HCT116 (cell line): ENCODE measurements around the gene TGM2. TPM values are rescaled to one million over a fixed set of nuclear protein-coding genes. Genes with fewer than 3 reads are reported as not detected.

Experiments used
- ATAC-seq: fragments of 200-7000 bp; cut with Tn5 transposase; 2 replicates; pipeline ENCODE4 v1.9.1; 2020; ENCODE audit warnings: mild to moderate bottlenecking, moderate library complexity
- BruUV-seq: library from RNA; stranded (reverse); fragments of 400-500 nt; replicated peaks from 2 replicates; lab custom pipeline; 2021; lab: Mats Ljungman, UMichigan
- CTCF ChIA-PET: fragments of 300-600 bp; sonication (Branson Sonifier 250); formaldehyde crosslinking; loops from one replicate; lab custom pipeline; 2021; ENCODE audit warnings: antibody characterized with exemption; lab: Charles Lee
- POLR2A ChIA-PET: fragments of 300-600, 350-600 bp; sonication (Branson Sonifier 250); formaldehyde crosslinking; loops from one replicate; lab custom pipeline; 2021; ENCODE audit warnings: antibody characterized with exemption; lab: Charles Lee
- RAD21 ChIA-PET, 2 experiments: fragments of 300-600 bp; sonication (Branson Sonifier 250); formaldehyde crosslinking; loops; one replicate each; lab custom pipeline; 2023; ENCODE audit warnings: low total read pairs in 2 of 2; ENCODE audit not compliant: uncharacterized antibody in 2 of 2, unreplicated experiment in 2 of 2, low non-redundant PET in 1 of 2; lab: Charles Lee
- DNase-seq: peaks from one replicate; pipeline ENCODE4 v3.0.0-alpha.2; 2010; ENCODE audit warnings: low read depth, low spot score
- H2AFZ ChIP-seq: fragments of 200-600 bp; shearing (Covaris generic), sonication (generic); 2 replicates; pipeline ENCODE4 v1.6.1; 2017; ENCODE audit warnings: low read depth, mixed run types, mixed read lengths, antibody characterized with exemption, low read length; ENCODE audit not compliant: poor library complexity, severe bottlenecking
- H3K27ac ChIP-seq: 2 replicates; pipeline ENCODE4 v1.5.1; 2012; ENCODE audit warnings: low read depth, low read length
- H3K27me3 ChIP-seq: fragments of 200-600 bp; sonication (generic); 2 replicates; pipeline ENCODE4 v1.6.1; 2016; ENCODE audit warnings: mixed run types, low read length, mixed read lengths; ENCODE audit not compliant: insufficient read depth
- H3K36me3 ChIP-seq, 2 experiments: fragments of 200-500 bp in 1 of 2; fragments of 200-600 bp in 1 of 2; sonication (Bioruptor generic) in 1 of 2; sonication (generic) in 1 of 2; 2 replicates each; pipeline versions ENCODE4 v1.5.1 to v1.6.1; 2014 to 2016; ENCODE audit warnings: low read length in 2 of 2, inconsistent platforms in 1 of 2, mixed read lengths in 1 of 2, mixed run types in 1 of 2; ENCODE audit not compliant: insufficient read depth in 2 of 2, control insufficient read depth in 1 of 2
- H3K4me1 ChIP-seq, 2 experiments: fragments of 200-600 bp in 1 of 2; sonication (generic) in 1 of 2; 2 replicates each; pipeline versions ENCODE4 v1.5.1 to v1.6.1; 2012 to 2017; ENCODE audit warnings: low read length in 2 of 2, inconsistent platforms in 1 of 2, mild to moderate bottlenecking in 1 of 2, mixed read lengths in 1 of 2, mixed run types in 1 of 2, moderate library complexity in 1 of 2; ENCODE audit not compliant: insufficient read depth in 2 of 2, control insufficient read depth in 1 of 2
- H3K4me2 ChIP-seq: fragments of 200-600 bp; sonication (generic); 2 replicates; pipeline ENCODE4 v1.6.1; 2017; ENCODE audit warnings: mixed run types, low read length, mixed read lengths
- H3K4me3 ChIP-seq, 2 experiments: fragments of 200-600 bp in 1 of 2; sonication (generic) in 1 of 2; replicated peaks in 1 of 2; 2 replicates each; pipeline ENCODE4 v1.5.1; 2011 to 2016; ENCODE audit warnings: low read length in 2 of 2, control low read depth in 1 of 2, low read depth in 1 of 2, mild to moderate bottlenecking in 1 of 2, mixed read lengths in 1 of 2, mixed run types in 1 of 2
- H3K79me2 ChIP-seq: fragments of 200-600 bp; sonication (generic); 2 replicates; pipeline ENCODE4 v1.6.1; 2017; ENCODE audit warnings: mild to moderate bottlenecking, mixed run types, low read length, moderate library complexity, mixed read lengths; ENCODE audit not compliant: insufficient read depth
- H3K9ac ChIP-seq: fragments of 200-600 bp; sonication (generic); 2 replicates; pipeline ENCODE4 v1.6.1; 2016; ENCODE audit warnings: low read length, mixed read lengths
- H3K9me2 ChIP-seq: fragments of 200-600 bp; sonication (generic), shearing (Covaris generic); 2 replicates; pipeline ENCODE4 v1.6.1; 2017; ENCODE audit warnings: mixed run types, mild to moderate bottlenecking, moderate library complexity; ENCODE audit not compliant: insufficient read depth
- H3K9me3 ChIP-seq, 2 experiments: fragments of 200-500 bp in 1 of 2; fragments of 200-600 bp in 1 of 2; sonication (Bioruptor generic) in 1 of 2; sonication (generic) in 1 of 2; 2 replicates each; pipeline ENCODE4 v1.6.1; 2014 to 2017; ENCODE audit warnings: low read length in 2 of 2, mixed read lengths in 2 of 2, inconsistent platforms in 1 of 2, low read depth in 1 of 2, mild to moderate bottlenecking in 1 of 2, mixed run types in 1 of 2, moderate library complexity in 1 of 2; ENCODE audit not compliant: control insufficient read depth in 1 of 2, insufficient read depth in 1 of 2
- H4K20me1 ChIP-seq: fragments of 200-600 bp; sonication (generic), shearing (Covaris generic); 2 replicates; pipeline ENCODE4 v1.6.1; 2017; ENCODE audit warnings: mixed run types, mild to moderate bottlenecking, moderate library complexity; ENCODE audit not compliant: insufficient read depth
- ATF3 ChIP-seq: IDR thresholded peaks from 2 replicates; pipeline ENCODE4 v1.6.1; 2012
- CBX3 ChIP-seq: IDR thresholded peaks from 2 replicates; pipeline ENCODE4 v1.6.1; 2012; ENCODE audit warnings: low read depth
- CEBPB ChIP-seq: IDR thresholded peaks from 2 replicates; pipeline ENCODE4 v1.6.1; 2012; ENCODE audit warnings: low read depth
- ELF1 ChIP-seq: IDR thresholded peaks from 2 replicates; pipeline ENCODE4 v1.6.1; 2012; ENCODE audit warnings: low read depth, borderline replicate concordance
- EZH2 ChIP-seq: fragments of 200-600 bp; sonication (generic); IDR thresholded peaks from 2 replicates; pipeline ENCODE4 v1.6.1; 2017; ENCODE audit warnings: antibody characterized with exemption, mixed run types
- EZH2phosphoT487 ChIP-seq: fragments of 200-600 bp; IDR thresholded peaks from 2 replicates; pipeline ENCODE4 v1.6.1; 2018; ENCODE audit warnings: antibody characterized with exemption, borderline replicate concordance
- FOSL1 ChIP-seq: IDR thresholded peaks from 2 replicates; pipeline ENCODE4 v1.6.1; 2012; ENCODE audit warnings: low read depth
- MAX ChIP-seq: IDR thresholded peaks from 2 replicates; pipeline ENCODE4 v1.6.1; 2012
- POLR2A ChIP-seq: IDR thresholded peaks from 2 replicates; pipeline ENCODE4 v1.7.0; 2011; ENCODE audit warnings: borderline replicate concordance; ENCODE audit not compliant: insufficient read depth, insufficient read length; ENCODE audit errors: extremely low read depth
- POLR2AphosphoS5 ChIP-seq: IDR thresholded peaks from 2 replicates; pipeline ENCODE4 v1.6.1; 2011; ENCODE audit warnings: mild to moderate bottlenecking, low read depth, low read length, moderate library complexity
- RAD21 ChIP-seq: IDR thresholded peaks from 2 replicates; pipeline ENCODE4 v1.6.1; 2012; ENCODE audit warnings: low read depth, mild to moderate bottlenecking
- SP1 ChIP-seq: IDR thresholded peaks from 2 replicates; pipeline ENCODE4 v1.6.1; 2012; ENCODE audit warnings: low read depth
- SRF ChIP-seq: IDR thresholded peaks from 2 replicates; pipeline ENCODE4 v1.6.1; 2012; ENCODE audit warnings: low read depth
- TCF7L2 ChIP-seq: IDR thresholded peaks from 2 replicates; pipeline ENCODE4 v1.7.0; 2011; ENCODE audit warnings: borderline replicate concordance, inconsistent platforms; ENCODE audit not compliant: insufficient read depth, insufficient read length; ENCODE audit errors: extremely low read depth
- ZBTB33 ChIP-seq: IDR thresholded peaks from 2 replicates; pipeline ENCODE4 v1.6.1; 2011; ENCODE audit warnings: mild to moderate bottlenecking, low read length, moderate library complexity; ENCODE audit not compliant: insufficient replicate concordance; ENCODE audit errors: extremely low read depth
- intact Hi-C: fragments of 100-400 bp; cut with micrococcal nuclease; formaldehyde crosslinking; loops from 2 replicates; pipeline ENCODE4 v1.10.0; 2022
- total RNA-seq: library from RNA; stranded (reverse); gene quantifications from one replicate; pipeline ENCODE4 v1.2.1, GENCODE V29; 2021; ENCODE audit not compliant: unreplicated experiment
- TF ChIP-seq, protein P1 (sequence below): IDR thresholded peaks from 2 replicates; pipeline ENCODE4 v1.6.1; 2012; ENCODE audit warnings: low read depth
- TF ChIP-seq, protein P2 (sequence below), 3 experiments: fragments of 200-600 bp in 1 of 3; sonication (generic) in 1 of 3; IDR thresholded peaks in 2 of 3; conservative IDR thresholded peaks in 1 of 3; 2 replicates each; pipeline ENCODE4 v1.5.1; 2012 to 2017; ENCODE audit warnings: low read depth in 2 of 3, low read length in 2 of 3, antibody characterized with exemption in 1 of 3, borderline replicate concordance in 1 of 3, control low read depth in 1 of 3, mild to moderate bottlenecking in 1 of 3, mixed read lengths in 1 of 3, mixed run types in 1 of 3, moderate library complexity in 1 of 3; ENCODE audit not compliant: insufficient read depth in 1 of 3

Gene TGM2
- total RNA-seq, 1 experiment from 2014 or later: 6.1 TPM

- Histone ChIP-seq H3K4me1 (peaks cover 28 to 29% of the 10 kb centered on the region in 2 experiments), H3K4me2 (no peak overlapping the region), H3K9ac (no peak overlapping the region), H3K36me3 (no peaks in the 10 kb centered on the region), H2AFZ (no peak overlapping the region), H3K79me2 (no peaks in the 10 kb centered on the region), H3K27ac (no peak overlapping the region), H3K9me2 (no peaks in the 10 kb centered on the region), H3K4me3 (no peak overlapping the region), H3K27me3 (no peaks in the 10 kb centered on the region), H3K9me3 (no peaks in the 10 kb centered on the region), H4K20me1 (no peaks in the 10 kb centered on the region)
- TF ChIP-seq EZH2: no peak
- no peak for TF ChIP-seq CBX3
- TF ChIP-seq SP1: no peak
- TF ChIP-seq RAD21: no peak
- TF ChIP-seq FOSL1: no peak
- no peak for TF ChIP-seq POLR2A
- TF ChIP-seq TCF7L2: no peak
- TF ChIP-seq, protein P1, sequence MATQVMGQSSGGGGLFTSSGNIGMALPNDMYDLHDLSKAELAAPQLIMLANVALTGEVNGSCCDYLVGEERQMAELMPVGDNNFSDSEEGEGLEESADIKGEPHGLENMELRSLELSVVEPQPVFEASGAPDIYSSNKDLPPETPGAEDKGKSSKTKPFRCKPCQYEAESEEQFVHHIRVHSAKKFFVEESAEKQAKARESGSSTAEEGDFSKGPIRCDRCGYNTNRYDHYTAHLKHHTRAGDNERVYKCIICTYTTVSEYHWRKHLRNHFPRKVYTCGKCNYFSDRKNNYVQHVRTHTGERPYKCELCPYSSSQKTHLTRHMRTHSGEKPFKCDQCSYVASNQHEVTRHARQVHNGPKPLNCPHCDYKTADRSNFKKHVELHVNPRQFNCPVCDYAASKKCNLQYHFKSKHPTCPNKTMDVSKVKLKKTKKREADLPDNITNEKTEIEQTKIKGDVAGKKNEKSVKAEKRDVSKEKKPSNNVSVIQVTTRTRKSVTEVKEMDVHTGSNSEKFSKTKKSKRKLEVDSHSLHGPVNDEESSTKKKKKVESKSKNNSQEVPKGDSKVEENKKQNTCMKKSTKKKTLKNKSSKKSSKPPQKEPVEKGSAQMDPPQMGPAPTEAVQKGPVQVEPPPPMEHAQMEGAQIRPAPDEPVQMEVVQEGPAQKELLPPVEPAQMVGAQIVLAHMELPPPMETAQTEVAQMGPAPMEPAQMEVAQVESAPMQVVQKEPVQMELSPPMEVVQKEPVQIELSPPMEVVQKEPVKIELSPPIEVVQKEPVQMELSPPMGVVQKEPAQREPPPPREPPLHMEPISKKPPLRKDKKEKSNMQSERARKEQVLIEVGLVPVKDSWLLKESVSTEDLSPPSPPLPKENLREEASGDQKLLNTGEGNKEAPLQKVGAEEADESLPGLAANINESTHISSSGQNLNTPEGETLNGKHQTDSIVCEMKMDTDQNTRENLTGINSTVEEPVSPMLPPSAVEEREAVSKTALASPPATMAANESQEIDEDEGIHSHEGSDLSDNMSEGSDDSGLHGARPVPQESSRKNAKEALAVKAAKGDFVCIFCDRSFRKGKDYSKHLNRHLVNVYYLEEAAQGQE: no peak
- no peak for TF ChIP-seq EZH2phosphoT487
- no peak for TF ChIP-seq ATF3
- no peak for TF ChIP-seq ELF1
- no peak for TF ChIP-seq POLR2AphosphoS5
- no peak for TF ChIP-seq MAX
- TF ChIP-seq CEBPB: no peak
- no peak for TF ChIP-seq ZBTB33
- TF ChIP-seq, protein P2, sequence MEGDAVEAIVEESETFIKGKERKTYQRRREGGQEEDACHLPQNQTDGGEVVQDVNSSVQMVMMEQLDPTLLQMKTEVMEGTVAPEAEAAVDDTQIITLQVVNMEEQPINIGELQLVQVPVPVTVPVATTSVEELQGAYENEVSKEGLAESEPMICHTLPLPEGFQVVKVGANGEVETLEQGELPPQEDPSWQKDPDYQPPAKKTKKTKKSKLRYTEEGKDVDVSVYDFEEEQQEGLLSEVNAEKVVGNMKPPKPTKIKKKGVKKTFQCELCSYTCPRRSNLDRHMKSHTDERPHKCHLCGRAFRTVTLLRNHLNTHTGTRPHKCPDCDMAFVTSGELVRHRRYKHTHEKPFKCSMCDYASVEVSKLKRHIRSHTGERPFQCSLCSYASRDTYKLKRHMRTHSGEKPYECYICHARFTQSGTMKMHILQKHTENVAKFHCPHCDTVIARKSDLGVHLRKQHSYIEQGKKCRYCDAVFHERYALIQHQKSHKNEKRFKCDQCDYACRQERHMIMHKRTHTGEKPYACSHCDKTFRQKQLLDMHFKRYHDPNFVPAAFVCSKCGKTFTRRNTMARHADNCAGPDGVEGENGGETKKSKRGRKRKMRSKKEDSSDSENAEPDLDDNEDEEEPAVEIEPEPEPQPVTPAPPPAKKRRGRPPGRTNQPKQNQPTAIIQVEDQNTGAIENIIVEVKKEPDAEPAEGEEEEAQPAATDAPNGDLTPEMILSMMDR (IDR thresholded peaks at IDR 0.05 in 2 of 3, conservative IDR thresholded peaks at IDR 0.05 in 1 of 3; ENCODE audit: borderline replicate concordance in 1 of 3, insufficient read depth in 1 of 3, low read depth in 2 of 3, low read length in 2 of 3): no peak
- TF ChIP-seq SRF: no peak
- DNase-seq (no peak), ATAC-seq (no peak)
- intact Hi-C loops: no loop called here
- ChIA-PET RAD21 (no interaction called here), POLR2A (no interaction called here), CTCF (no interaction called here)
- no TSS peak for BruUV-seq
These were observed 36.4 kb downstream of the TGM2 start for GRCh38 chr20:38128691-38129090.
